Activated CD4-positive, CD25-positive, alpha-beta regulatory T cell (primary cell): ENCODE data around the gene ST6GALNAC3.

ENCODE experiments used
- DNase-seq, 4 experiments: peaks; one replicate each; lab custom pipeline; 2025; lab: John Stamatoyannopoulos, UW

Gene ST6GALNAC3

GRCh38 chr1:76250271-76250670, 175.7 kb downstream of the ST6GALNAC3 start:
- no peak for DNase-seq

GRCh38 chr1:76252431-76252830, 177.9 kb downstream of the ST6GALNAC3 start:
- no peak for DNase-seq

GRCh38 chr1:76254104-76255030, 179.8 kb downstream of the ST6GALNAC3 start:
- no peak for DNase-seq

GRCh38 chr1:76256289-76257223, 182.0 kb downstream of the ST6GALNAC3 start:
- DNase-seq: no peak

GRCh38 chr1:76257823-76258222, 183.3 kb downstream of the ST6GALNAC3 start:
- DNase-seq: no peak

- DNase-seq: no peak
Observed at GRCh38 chr1:76259270-76259669, 184.7 kb downstream of the ST6GALNAC3 start.

- DNase-seq: no peak
Observed at GRCh38 chr1:76260279-76260678, 185.7 kb downstream of the ST6GALNAC3 start.

- DNase-seq: no peak
Observed at GRCh38 chr1:76262601-76263000, 188.1 kb downstream of the ST6GALNAC3 start.

- DNase-seq: no peak
Observed at GRCh38 chr1:76264642-76265041, 190.1 kb downstream of the ST6GALNAC3 start.

GRCh38 chr1:76266762-76267161, 192.2 kb downstream of the ST6GALNAC3 start:
- DNase-seq: no peak

- DNase-seq: no peak
Observed at GRCh38 chr1:76267631-76268030, 193.1 kb downstream of the ST6GALNAC3 start.

- no peak for DNase-seq
Observed at GRCh38 chr1:76268341-76268740, 193.8 kb downstream of the ST6GALNAC3 start.

- DNase-seq: no peak
Observed at GRCh38 chr1:76269155-76269554, 194.6 kb downstream of the ST6GALNAC3 start.

GRCh38 chr1:76274302-76274701, 199.8 kb downstream of the ST6GALNAC3 start:
- DNase-seq: no peak

- no peak for DNase-seq
Observed at GRCh38 chr1:76274718-76275117, 200.2 kb downstream of the ST6GALNAC3 start.

GRCh38 chr1:76278711-76279100, 204.2 kb downstream of the ST6GALNAC3 start:
- DNase-seq: no peak

GRCh38 chr1:76279101-76279748, 204.7 kb downstream of the ST6GALNAC3 start:
- DNase-seq: no peak

- DNase-seq: no peak
Observed at GRCh38 chr1:76281306-76281705, 206.8 kb downstream of the ST6GALNAC3 start.

- DNase-seq: no peak
Observed at GRCh38 chr1:76284842-76285241, 210.3 kb downstream of the ST6GALNAC3 start.

- DNase-seq: peak in 1 of 4 experiments; percentile 4
Observed at GRCh38 chr1:76285578-76286135, 211.1 kb downstream of the ST6GALNAC3 start.

GRCh38 chr1:76287917-76288316, 213.4 kb downstream of the ST6GALNAC3 start:
- DNase-seq: no peak
